Medulla oblongata (tissue), 1 donor: ENCODE data around the gene C14orf93.
A peak's percentile ranks its signal among the peaks of the same experiment; 100 is the strongest.
"Not testable (repeated sequence)": the region's sequence is repeated elsewhere in the genome, so short reads cannot be mapped to it uniquely, and the experiment has no call there.

Experiments
- DNase-seq: peaks from one replicate; pipeline ENCODE4 v3.0.0-alpha.2; 2015; ENCODE audit errors: extremely low spot score

Gene C14orf93

GRCh38 chr14:22973217-22974032 lies 36.5 kb downstream of the C14orf93 start:
- DNase-seq: peak; percentile 71

DNA sequence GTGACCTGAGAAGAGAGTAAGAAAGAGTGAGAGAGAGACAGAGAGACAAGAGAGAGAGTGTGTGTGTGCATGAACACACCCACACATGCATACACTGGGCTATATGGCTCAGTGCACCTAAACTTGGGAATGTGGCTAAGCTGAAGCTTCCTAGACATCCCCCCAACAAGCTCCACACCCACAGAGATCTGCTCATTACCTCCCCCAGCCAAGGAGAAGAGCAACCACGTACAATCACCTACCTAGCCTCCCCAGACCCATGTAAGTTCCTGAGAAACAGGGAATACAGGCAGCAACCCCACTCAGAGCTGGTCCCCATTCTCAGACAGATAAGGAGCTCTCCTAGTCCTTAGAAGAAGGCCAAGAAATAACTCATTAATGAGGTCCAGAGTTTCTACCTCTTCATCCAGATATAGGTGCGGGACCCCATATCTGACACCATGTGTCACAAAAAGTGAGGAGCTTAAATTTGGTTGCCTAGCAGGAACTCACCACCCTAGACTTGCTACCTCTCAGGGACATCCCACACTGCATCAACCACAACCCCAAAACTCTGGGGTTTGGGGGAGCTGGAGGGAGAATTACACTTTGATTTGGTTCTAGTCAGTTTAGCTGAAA lies 37.5 kb downstream of the C14orf93 start:
- DNase-seq: no peak

DNA sequence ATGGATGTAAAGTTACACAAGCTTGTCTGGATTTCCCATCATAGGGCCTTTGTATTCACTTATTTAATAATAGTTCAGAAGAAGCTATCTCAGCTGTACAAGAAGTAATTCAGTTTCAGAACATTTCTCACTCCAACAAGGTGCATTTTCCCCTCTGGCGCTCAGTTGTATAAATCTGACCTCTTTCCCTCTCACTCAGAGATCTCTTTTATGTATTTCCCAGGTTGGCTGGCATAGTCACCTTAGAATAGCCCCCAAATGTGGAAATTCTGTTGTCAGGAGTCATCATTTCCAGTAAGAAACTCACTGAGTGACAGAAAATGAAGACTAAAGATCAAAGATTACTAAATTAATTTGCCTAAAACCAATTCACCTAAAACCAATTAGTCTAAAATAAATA lies 38.8 kb downstream of the C14orf93 start:
- DNase-seq: no peak

GRCh38 chr14:22966783-22967269 lies 43.1 kb downstream of the C14orf93 start:
- no peak for DNase-seq

- DNase-seq: not testable (repeated sequence)
Measured at GRCh38 chr14:22965916-22966782, 43.8 kb downstream of the C14orf93 start.

DNA sequence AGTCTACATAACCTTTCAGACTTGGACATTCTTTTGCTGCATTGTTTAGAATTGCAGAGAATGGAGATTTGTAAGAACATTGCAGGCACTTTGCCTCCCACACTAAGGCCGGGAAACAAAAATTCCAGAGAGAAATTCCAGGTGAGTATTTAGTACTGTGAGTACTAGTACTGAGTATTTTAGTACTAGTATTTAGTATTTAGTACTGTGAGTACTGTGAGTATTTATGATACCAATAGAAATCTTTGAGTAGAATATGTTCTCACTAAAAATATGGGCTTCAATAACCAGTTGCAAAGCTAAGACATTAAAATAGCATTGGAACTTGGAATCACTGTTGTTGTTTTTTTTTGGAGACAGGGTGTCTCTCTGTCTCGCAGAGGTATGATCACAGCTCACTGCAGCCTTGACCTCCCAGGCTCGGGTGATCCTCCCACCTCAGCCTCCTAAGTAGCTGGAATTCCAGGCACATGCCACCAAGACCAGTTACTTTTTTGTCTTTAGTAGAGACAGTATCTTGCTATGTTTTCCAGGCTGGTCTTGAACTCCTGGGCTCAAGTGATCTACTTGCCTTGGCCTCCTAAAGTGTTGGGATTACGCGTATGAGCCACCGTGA lies 47.8 kb downstream of the C14orf93 start:
- DNase-seq: no peak

DNA sequence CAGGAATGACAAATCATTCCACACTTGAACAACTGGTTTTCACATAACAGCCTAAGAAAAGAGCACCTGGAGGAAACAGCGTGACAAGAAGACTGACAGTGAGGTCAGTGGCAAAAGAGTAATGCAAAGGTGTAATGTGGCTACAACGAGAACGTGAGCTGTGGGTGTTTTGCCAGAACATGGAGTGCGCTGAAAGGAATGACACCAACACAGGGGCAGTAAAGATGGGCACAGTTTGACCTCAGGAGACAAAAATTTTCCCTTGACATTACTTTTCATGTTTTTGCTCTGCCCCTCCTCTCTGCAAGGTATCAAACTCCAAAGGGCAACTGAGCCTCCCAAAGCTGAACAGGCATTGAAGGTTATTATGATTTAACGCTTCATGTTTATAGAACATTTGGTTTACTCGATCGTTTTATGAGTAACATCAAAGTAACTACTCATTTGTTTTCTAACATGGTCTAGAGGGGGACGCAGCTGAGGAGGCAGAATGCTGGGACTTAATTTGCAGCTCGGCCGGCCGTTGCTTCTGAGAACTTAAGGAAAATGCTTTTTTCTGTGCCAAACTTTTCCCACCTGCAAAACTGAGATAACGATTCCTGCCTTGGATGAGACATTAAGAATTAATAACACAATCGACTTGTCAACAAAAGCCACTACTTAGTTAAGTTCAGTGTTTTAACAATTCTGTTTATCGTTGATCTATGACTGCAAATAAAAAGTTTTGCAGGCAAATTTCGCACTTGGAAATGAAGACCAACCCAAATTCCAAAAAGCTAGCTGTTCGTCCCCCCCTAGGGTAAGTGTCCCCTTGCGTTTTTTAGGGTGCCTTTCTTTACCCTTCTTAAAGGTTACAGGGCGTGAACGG lies 54.0 kb downstream of the C14orf93 start:
- DNase-seq: no peak

- DNase-seq: no peak
Measured at GRCh38 chr14:22952418-22952817, 57.5 kb downstream of the C14orf93 start.

DNA sequence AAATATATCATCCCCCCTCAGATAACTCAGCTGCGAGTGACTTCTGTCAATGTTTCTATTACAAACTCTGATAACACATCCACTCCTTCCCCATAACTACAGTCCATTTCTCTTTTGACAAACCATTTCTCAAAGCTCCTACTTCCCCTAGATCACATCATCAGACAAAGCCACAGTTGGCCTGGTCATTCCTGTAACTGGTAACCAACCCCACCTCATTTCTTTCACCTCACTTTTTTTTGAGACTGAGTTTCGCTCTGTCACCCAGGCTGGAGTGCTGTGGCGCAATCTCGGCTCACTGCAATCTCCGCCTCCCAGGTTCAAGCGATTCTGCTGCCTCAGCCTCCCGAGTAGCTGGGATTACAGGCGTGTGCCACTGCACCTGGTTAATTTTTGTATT lies 58.1 kb downstream of the C14orf93 start:
- DNase-seq: not testable (repeated sequence)

GRCh38 chr14:22945642-22946041 lies 64.3 kb downstream of the C14orf93 start:
- DNase-seq: no peak

- DNase-seq: no peak
Measured at GRCh38 chr14:22939684-22940083, 70.3 kb downstream of the C14orf93 start.
